ENCODE results near the gene TBCK.

GRCh38 chr4:106201373-106201772 lies 114.6 kb downstream of the TBCK start:
- no peak for TF ChIP-seq EZH2 (IDR thresholded peaks at IDR 0.05)
- no peak for TF ChIP-seq SIN3A (IDR thresholded peaks at IDR 0.05; ENCODE audit: low read depth)
- TF ChIP-seq CTCF (IDR thresholded peaks at IDR 0.05 in 2 of 3, conservative IDR thresholded peaks at IDR 0.05 in 1 of 3; ENCODE audit: borderline replicate concordance in 1 of 3, insufficient read depth in 1 of 3, low read depth in 2 of 3, low read length in 2 of 3): peak; percentile 49 to 71 (median 50); a peak in 5 of 6 replicates
- TF ChIP-seq POLR2A (IDR thresholded peaks at IDR 0.05; ENCODE audit: borderline replicate concordance, extremely low read depth, insufficient read depth, insufficient read length): no peak
- TF ChIP-seq POLR2AphosphoS5 (IDR thresholded peaks at IDR 0.05; ENCODE audit: low read depth, low read length): no peak
- TF ChIP-seq TCF7L2 (IDR thresholded peaks at IDR 0.05; ENCODE audit: borderline replicate concordance, extremely low read depth, insufficient read depth, insufficient read length): no peak
- TF ChIP-seq REST (IDR thresholded peaks at IDR 0.05; ENCODE audit: low read depth): no peak
- no peak for TF ChIP-seq EGR1 (IDR thresholded peaks at IDR 0.05; ENCODE audit: low read depth)
- TF ChIP-seq MAX (IDR thresholded peaks at IDR 0.05): no peak
- no peak for TF ChIP-seq FOSL1 (IDR thresholded peaks at IDR 0.05; ENCODE audit: low read depth)
- TF ChIP-seq ELF1 (IDR thresholded peaks at IDR 0.05; ENCODE audit: borderline replicate concordance, low read depth): no peak
- TF ChIP-seq ZBTB33 (IDR thresholded peaks at IDR 0.05; ENCODE audit: extremely low read depth, insufficient replicate concordance, low read length): no peak
- no peak for TF ChIP-seq JUND (IDR thresholded peaks at IDR 0.05)
- TF ChIP-seq RAD21 (IDR thresholded peaks at IDR 0.05; ENCODE audit: low read depth): peak; percentile 78
